GM19239 (cell line): ENCODE measurements around the gene IRX4.

Source experiments
- DNase-seq: peaks from one replicate; pipeline ENCODE4 v3.0.0; 2011; ENCODE audit warnings: low spot score; ENCODE audit not compliant: insufficient read length
- FAIRE-seq: peaks from 2 replicates; lab custom pipeline; 2011; peaks lifted over from hg19 to GRCh38; lab: Jason Lieb, UNC

The IRX4 gene

GRCh38 chr5:1915316-1915715 lies 32.6 kb upstream of the IRX4 start:
- no peak for FAIRE-seq
- DNase-seq: no peak

DNA sequence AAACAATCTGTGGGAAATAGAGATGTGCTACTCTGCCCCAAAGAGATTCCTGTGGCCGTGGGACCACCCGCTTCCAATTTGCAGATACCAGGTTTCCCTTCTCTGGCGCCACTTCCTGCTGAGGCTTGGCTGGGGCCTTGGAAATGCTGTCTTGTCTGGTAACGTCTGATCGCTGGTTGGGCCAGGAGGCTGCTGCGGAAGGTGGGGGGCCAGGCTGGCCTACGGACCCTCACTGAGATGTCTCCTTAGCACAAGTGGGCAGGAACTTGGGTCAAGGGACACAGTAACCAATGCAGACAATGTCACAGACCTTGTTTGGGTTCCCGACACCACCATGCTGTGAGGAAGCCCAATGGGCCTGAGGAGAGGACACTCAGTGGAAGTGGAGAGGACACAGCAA lies 31.7 kb upstream of the IRX4 start:
- FAIRE-seq (no peak), DNase-seq (no peak)

- no peak for DNase-seq
- FAIRE-seq: no peak
Observed at GRCh38 chr5:1913578-1913977, 30.9 kb upstream of the IRX4 start.

DNA sequence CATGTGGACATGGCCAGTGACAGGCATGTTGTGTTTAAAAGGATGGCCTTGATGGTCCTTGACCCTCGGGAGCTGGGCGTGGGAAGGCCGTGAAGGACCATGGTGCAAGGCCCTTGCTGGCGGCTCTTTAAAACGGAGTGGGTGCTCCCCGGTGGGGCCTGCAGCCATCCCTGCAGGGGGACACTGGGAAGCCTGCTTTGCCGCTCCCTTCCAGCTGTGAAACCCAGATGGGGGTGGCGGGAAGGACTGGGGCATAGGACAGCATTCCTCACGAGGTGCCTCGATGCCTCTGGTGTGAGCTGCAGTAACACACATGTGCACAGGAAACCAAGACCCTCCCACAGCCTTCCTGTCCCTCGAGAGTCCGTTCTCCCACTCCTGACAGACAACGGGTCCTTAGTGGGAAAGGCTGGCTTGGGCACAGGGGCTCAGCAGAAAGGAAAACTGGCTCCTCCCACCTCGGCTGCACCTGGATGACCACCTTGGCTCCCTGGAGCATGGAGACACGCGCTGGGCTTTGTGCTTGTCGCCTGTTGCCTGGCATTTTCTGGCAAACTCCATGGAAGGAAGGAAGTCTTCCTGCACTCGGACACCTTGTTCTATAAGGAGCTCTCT lies 30.3 kb upstream of the IRX4 start:
- no peak for FAIRE-seq
- no peak for DNase-seq

- FAIRE-seq (no peak), DNase-seq (no peak)
Observed at GRCh38 chr5:1911773-1912235, 29.1 kb upstream of the IRX4 start.

DNA sequence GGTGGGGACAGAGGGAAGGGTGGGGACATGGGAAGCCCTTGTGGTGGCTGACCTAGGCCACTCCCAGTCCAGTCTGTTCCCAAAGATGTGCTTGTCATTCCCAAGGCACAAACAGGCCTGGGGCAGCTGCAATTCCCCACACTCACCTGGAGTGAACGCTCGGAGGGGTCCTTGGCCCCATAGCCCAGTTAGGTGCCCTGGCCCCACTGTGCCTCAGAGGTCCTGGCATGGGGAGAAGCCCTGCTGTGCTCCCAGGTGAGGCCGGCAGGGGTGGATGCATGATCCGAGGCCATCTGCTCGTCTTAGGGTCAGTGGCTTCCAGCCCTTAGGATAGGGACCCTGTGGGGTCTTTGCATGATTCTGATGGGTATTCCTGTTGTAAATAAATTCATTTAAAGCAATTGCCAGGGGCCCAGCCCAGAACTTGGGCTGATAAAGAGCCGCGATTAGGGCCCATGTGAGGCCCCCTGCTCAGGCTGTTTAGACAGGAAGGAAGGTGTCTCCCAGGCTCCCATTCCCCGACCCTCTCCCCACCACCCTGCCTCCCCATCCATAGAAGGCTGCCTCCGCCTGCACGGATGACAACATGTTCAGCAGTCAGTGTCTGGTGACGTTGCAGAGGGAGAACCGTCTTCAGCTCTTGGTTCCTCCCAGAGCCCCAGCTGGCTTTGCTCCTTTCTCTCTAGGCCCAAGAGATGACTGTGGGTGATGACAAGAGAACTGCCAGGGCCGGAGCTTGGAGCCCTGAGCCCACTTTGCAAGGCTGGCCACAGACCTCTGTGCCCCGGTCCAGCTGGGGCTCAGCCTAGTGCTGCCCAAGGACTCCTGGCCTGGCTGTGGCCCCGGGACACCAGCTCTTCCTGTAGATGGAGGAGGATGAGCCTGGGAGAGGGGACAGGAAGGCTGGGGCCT lies 28.4 kb upstream of the IRX4 start:
- DNase-seq: no peak
- no peak for FAIRE-seq

DNA sequence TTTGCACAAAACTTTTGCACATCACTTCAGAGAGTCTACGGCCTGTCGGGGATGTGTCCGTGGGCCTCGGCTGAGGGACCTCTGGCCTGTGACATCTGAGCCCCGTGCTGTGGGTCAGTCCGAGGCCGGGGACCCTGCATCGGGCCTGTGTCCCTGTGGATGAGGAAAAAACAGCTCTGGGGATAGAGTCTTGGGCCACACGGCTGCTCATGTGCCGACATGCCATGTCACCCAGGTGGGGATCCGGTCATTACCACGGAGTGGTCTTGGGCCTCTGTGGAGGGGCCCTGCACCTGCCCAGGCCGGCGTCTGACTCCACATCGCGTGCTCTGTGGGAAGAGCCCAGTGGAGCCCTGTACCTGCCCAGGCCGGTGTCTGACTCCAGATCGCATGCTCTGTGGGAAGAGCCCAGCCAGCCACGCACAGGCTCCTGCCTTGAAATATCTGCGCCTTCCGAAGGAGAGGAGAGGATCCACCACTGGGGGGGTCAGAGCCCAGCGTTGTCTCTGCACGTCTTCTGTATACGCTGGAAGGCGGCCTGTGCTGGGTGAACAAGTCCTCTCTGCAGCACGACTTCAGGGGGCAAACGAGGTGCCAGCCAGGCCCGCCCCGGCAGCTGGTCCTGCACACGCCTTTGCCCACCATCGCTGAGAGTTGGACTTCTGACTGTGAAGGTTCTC lies 27.5 kb upstream of the IRX4 start:
- no peak for FAIRE-seq
- DNase-seq: no peak

DNA sequence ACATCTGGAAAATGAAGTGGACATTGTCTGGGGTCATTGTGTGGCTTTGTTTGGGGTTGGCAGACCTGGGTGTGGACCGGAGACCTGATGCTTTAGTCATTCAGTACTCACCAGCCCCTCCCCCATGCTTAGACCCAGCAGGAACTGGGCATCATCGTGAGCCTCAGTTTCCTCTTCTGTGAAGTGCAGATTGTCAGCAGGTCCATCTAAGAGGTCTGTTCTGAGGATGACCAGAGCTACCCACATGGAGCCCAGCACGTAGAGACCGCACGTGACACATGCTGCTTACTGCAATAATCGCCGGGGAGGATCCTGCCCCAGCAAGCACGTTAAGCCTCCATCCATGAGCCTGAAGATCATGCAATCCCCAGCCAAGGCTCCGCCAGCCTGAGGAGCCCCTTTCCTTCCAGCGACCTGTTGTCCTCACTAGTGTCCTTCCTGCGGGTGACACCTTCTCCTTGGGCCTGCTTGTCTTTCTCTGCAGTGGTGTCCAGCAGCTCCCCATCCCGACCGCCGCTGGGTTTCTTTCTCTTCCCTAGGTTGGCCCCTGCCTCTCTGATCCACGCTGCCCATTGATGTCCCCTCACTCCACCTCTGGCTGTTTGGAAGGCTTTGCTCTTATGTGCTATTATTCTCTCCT lies 26.7 kb upstream of the IRX4 start:
- DNase-seq (no peak), FAIRE-seq (no peak)

DNA sequence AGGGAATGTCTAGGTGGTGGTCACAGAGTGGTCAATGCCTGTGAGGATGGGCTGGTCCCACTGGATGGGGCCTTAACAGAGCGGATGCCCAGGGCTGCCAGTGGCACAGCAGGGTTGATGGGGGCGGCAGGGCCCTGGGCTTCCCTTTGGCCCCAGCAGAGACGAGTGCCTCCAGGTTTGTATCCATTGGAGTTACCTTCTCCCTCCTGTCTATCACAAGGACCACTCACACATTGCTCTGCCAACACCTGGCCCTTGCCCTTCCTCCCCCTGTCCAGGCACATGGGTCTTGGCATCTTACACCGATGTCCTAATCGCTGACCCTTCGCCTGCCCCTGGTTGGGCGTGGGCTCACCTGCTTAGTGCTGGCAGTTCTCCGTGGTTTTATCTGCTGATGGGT lies 26.2 kb upstream of the IRX4 start:
- no peak for DNase-seq
- no peak for FAIRE-seq

DNA sequence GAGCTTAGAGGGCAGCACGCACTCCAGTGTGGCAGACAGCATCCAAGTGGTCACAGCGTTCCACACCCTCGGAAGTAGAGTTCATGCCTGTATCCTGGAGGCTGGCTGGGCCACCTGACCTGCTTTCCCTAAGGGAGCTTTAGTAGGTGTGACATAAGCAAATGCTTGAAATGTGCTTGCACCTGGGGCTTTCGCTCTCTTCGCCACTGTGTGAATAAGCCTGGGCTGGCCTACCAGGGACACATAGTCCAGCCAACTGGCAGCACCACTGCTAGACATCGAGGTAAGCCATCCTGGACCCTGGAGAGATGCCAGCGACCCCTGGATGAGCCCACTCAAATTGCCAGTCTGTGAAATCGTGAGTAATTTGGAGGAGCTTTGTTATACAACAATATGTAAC lies 24.9 kb upstream of the IRX4 start:
- FAIRE-seq: no peak
- DNase-seq: no peak

DNA sequence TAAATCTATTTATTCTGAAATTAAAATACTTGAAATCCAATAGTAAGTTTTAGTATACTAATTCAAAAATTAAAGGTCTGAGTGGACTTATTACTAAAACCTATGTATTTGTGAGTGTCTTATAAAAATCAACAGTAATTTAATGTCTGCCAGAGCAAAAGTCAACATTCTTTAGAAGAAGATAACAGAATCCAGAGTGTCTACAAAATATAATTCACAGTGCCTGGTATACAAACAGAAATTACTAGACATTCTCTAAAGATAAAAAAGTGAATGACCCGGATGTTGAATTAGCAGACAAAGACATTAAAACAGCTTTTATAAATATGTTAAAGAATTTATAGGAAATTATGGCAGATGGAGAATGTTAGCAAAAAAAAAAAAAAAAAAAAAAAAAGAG lies 22.4 kb upstream of the IRX4 start:
- DNase-seq (no peak), FAIRE-seq (no peak)

DNA sequence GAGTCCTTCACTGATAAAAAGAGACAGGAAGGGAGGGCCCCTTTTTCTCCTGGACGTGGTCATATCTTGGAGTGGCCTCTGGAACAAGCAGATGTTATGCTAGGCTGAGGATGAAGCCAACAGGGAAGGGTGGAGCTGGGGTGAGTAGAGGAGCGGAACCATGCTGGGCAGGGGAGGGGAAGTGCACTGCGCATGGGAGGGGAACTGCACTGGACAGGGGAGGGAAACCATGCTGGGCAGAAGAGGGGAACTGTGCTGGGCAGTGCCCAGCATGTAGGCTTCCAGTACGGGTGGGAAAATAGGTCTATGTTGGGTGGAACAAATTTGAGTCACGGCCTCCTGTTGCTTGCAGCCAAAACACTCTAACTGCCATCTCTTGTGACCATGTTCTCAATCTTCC lies 19.3 kb upstream of the IRX4 start:
- DNase-seq: no peak
- no peak for FAIRE-seq

- DNase-seq (no peak), FAIRE-seq (no peak)
Observed at GRCh38 chr5:1901061-1901460, 18.3 kb upstream of the IRX4 start.

DNA sequence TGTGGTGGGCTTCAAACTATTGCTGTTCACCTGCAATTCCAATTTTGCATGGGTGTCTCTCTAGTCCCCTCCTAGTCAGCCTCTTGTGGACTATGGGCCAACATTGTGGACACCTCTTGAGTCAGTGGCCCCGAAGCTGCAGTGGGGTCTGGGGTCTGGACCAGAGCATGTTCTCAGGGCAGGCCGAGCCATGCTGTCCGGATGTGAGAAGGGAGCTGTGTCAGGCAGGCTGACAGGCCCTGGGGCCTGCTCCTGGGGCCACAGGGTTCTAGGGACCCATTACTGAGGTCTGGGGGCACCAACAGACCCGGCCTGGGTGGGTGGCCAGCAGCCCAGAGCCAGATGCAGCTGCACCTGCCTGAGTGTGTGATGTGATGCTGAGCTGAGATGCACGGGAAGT lies 16.5 kb upstream of the IRX4 start:
- FAIRE-seq: no peak
- DNase-seq: no peak

DNA sequence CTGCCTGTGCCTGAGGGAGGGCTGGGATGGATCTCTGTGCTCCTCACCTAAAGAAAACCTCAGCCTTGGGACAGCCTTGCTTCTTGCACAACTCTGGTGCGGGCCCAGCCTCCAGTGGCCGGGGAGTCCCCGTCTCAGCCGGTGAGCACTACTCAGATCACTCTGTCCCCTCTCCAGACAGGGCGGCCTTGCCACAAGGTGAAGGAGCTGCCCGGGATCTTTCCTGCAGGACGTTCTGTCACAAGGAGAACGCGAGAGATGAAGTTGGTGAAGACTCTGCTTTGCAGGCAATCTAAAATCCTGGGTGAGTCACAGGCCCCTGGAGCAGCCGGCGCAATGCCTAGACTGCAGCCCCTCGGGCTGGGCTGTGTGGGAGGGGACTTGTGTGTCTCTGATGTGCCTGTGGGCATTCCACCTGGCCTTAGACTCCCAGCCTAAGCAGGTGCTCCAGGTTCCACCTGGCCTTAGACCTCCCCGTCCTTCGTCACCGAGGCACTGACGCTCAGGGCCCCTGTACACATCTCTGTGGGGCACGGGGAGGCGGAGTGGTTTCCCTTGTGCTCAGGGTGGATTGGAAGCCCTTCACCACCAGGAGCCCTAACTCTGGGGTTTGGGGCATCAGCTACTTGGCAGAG lies 15.2 kb upstream of the IRX4 start:
- FAIRE-seq: no peak
- no peak for DNase-seq

GRCh38 chr5:1897386-1897785 lies 14.7 kb upstream of the IRX4 start:
- FAIRE-seq: no peak
- DNase-seq: no peak

DNA sequence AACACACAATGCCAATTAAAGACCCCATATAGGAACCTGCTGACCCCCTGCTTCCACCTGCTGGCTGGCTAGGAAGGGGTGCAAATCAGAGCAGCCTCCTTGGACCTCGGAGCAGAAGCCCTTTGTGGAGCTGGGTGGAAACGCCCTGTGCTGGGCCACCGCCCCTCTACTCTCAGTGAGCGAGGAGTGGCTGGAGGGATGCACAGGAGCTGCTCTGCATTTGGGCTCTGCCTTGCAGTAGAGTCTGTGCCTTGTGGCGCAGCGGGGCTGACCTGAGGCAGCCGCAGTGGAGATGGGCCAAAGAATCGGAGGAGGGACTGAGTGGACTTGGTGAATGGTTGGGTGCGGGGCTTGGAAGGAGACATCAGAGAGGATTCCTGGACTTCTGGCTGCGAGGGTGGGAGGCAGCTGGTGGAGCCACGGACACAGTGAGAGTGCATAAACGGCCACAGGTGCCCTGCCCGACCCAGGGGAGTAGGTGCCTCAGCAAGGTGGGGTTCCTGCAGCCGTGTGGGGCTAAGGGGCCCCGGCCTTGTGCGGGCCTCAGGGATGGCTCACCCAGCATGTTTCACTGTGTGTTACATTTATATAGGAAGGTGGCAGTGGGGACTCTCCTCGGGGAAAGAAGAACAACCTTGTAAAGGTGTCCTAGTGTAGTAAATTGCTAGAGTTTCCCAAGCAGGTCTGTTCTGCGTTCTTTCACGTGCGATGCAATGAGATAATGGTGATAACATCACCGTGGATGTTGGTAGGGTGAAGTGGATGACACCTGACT lies 14.1 kb upstream of the IRX4 start:
- FAIRE-seq (no peak), DNase-seq (no peak)

DNA sequence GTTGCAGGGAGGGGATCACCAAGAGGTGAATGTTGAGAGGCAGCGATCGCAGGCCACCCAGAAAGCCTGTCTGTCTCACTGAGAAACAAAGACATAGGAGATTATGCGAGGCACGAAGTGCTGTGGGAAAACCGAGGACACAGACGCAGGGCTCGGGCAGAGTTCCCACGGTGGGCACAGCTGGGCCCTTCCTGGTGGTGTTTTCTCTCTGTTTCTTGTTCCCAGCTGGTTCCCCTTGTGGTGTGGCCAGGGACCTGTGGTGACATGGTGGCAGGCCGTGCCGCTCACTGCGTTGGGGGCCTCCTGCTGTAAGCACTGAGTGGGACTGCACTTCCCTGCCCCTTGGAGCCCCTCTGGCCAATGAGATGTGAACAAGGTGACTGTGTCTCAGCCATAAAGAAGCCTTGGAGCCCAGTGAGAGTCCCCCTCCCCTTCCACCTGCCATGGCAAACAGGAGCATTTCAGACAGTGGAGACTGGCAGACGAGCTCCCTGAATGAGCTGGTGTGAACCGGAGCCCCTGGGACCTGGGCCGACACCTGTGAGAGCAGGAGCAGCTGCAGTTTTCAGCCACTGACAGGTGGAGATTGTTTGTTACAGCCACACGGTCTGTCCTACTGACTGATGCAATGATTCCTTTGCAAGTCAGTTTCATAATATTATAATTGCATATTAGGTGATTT lies 13.2 kb upstream of the IRX4 start:
- DNase-seq (no peak), FAIRE-seq (no peak)

GRCh38 chr5:1894243-1894642 lies 11.5 kb upstream of the IRX4 start:
- FAIRE-seq (no peak), DNase-seq (no peak)
